Measurements from ENCODE around the gene ARL14EPL.

DNA sequence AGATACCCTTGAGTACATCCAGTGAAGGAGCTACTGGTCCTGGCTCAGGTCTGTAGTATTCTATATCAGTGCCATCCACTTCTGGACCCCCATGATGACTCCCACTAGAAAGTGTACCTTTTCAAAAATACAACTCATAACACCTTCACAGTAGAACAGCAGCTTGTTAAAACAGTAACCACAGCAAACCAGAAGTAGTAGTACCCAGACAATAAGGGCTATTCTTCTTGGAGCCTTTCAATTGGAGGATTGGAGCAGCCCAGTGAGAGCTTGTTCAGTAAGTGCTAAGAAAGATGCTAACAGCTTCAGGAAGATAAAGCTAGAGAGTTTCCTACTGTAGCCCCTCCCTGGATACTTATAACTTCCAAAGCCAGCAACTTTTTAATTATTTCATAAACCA lies 10.1 kb downstream of the ARL14EPL start:
- TF ChIP-seq POLR2AphosphoS5 (IDR thresholded peaks at IDR 0.05; ENCODE audit: borderline replicate concordance, low read depth, low read length) (no peak), EZH2 (IDR thresholded peaks at IDR 0.05) (no peak)
